CD4-positive, alpha-beta T cell (primary cell): ENCODE results near the gene ABHD16A. TPM values are rescaled to one million over a fixed set of nuclear protein-coding genes. Genes with fewer than 3 reads are reported as not detected.

Source experiments
- ATAC-seq: fragments of 200-7000 bp; cut with Tn5 transposase; one replicate; pipeline ENCODE4 v1.10.0; 2022; ENCODE audit warnings: mild to moderate bottlenecking; ENCODE audit not compliant: poor library complexity
- CTCF ChIA-PET: fragments of 350-600 bp; sonication (Branson Sonifier 250); formaldehyde crosslinking; loops from one replicate; lab custom pipeline; 2021; ENCODE audit warnings: antibody characterized with exemption, inconsistent platforms; lab: Charles Lee
- POLR2A ChIA-PET: fragments of 350-600 bp; sonication (Branson Sonifier 250); formaldehyde crosslinking; loops from one replicate; lab custom pipeline; 2021; ENCODE audit warnings: antibody characterized with exemption, inconsistent platforms; lab: Charles Lee
- DNase-seq, 14 experiments: peaks; one replicate each; pipeline ENCODE4 v3.0.0-alpha.2; 2013 to 2020; ENCODE audit warnings: mixed read lengths in 2 of 14
- H3K27ac ChIP-seq, 2 donors: one replicate each; pipeline versions ENCODE4 v1.5.1 to v1.7.0; 2013; ENCODE audit warnings: low read length in 2 of 2, low read depth in 1 of 2, mild to moderate bottlenecking in 1 of 2
- H3K27me3 ChIP-seq, 2 experiments: 1 replicate in 1 of 2; 2 replicates in 1 of 2; pipeline versions ENCODE4 v1.6.1 to v1.7.0; 2013; ENCODE audit warnings: low read length in 2 of 2, control low read depth in 1 of 2, mild to moderate bottlenecking in 1 of 2, moderate library complexity in 1 of 2; ENCODE audit not compliant: insufficient read depth in 2 of 2, control insufficient read depth in 1 of 2
- H3K36me3 ChIP-seq: one replicate; pipeline ENCODE4 v1.6.1; 2013; ENCODE audit warnings: low read length, control low read depth; ENCODE audit not compliant: insufficient read depth
- H3K4me1 ChIP-seq: one replicate; pipeline ENCODE4 v1.6.1; 2013; ENCODE audit warnings: low read length, control low read depth; ENCODE audit not compliant: insufficient read depth
- H3K4me3 ChIP-seq: one replicate; pipeline ENCODE4 v1.5.1; 2013; ENCODE audit warnings: mild to moderate bottlenecking, low read length, moderate library complexity
- H3K9me3 ChIP-seq, 2 experiments: 1 replicate in 1 of 2; 2 replicates in 1 of 2; pipeline versions ENCODE4 v1.6.1 to v1.7.0; 2013; ENCODE audit warnings: low read length in 2 of 2, mild to moderate bottlenecking in 2 of 2, control low read depth in 1 of 2, moderate library complexity in 1 of 2; ENCODE audit not compliant: control insufficient read depth in 1 of 2, insufficient read depth in 1 of 2
- H3K27ac Mint-ChIP-seq: one replicate; pipeline ENCODE4 v1.8.0; 2020; ENCODE audit warnings: mixed read lengths
- H3K27me3 Mint-ChIP-seq: one replicate; pipeline ENCODE4 v1.8.0; 2021; ENCODE audit warnings: mixed read lengths
- H3K36me3 Mint-ChIP-seq: one replicate; pipeline ENCODE4 v1.8.0; 2021; ENCODE audit warnings: low read depth, mixed read lengths
- H3K4me1 Mint-ChIP-seq: one replicate; pipeline ENCODE4 v1.8.0; 2021; ENCODE audit warnings: low read depth, mixed read lengths
- H3K4me3 Mint-ChIP-seq: one replicate; pipeline ENCODE4 v1.8.0; 2020; ENCODE audit warnings: mild to moderate bottlenecking, mixed read lengths
- H3K9me3 Mint-ChIP-seq: one replicate; pipeline ENCODE4 v1.8.0; 2020; ENCODE audit warnings: mixed read lengths
- intact Hi-C, 2 experiments: fragments of 100-400 bp; cut with DNase I in 1 of 2; cut with micrococcal nuclease in 1 of 2; formaldehyde crosslinking; loops; one replicate each; pipeline versions ENCODE4 v1.15.1 to v1.9.0; 2023 to 2025; cut with DNase I, micrococcal nuclease
- total RNA-seq, 174 experiments: library from RNA in 2 of 174; stranded (reverse) in 2 of 174; gene quantifications; one replicate each; pipeline ENCODE4 v1.2.3 and lab custom pipeline; 2021 to 2026
- TF ChIP-seq, protein P1 (sequence below): fragments of 200-600 bp; IDR thresholded peaks from one replicate; pipeline ENCODE4 v1.8.0; 2022; ENCODE audit warnings: antibody characterized with exemption, mild to moderate bottlenecking

The ABHD16A gene
- total RNA-seq, 2 experiments from 2014 or later = 52.3 to 59.3 TPM

DNA sequence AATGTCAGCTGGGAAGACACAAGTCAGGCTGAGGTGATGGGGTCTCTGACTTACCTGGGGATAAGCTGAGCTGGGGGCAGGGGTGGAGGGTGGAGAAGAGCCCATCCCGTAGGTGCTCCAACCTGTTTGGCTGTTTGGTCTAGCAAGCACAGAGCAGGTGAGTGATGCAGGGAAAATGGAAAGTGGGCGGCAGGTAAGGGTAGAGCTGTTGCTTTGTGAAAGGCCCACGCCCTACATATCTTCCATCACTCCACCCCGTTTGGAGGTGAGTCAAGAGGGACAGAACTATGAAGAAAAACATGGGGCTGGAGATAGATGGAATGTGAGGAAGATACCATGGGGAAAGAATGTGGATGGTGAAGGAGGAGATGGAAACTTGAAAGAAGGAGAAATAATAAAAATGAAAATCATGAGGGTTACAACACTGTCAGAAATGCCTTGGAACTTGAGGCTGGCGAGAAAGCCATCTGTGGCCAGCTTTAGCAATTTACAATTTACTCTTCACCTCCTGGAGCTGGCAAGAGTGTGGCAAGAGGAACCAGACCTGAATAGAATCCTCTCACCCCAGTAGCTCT, 17.2 kb upstream of the ABHD16A start:
- no peak for DNase-seq
- H3K9me3 Mint-ChIP-seq = no peaks in the 10 kb centered on the region
- ATAC-seq = no peak
- Histone ChIP-seq H3K9me3 (no peaks in the 10 kb centered on the region), H3K27ac (no peak overlapping the region), H3K4me3 (no peak overlapping the region), H3K4me1 (peaks cover 6% of the 10 kb centered on the region), H3K27me3 (no peaks in the 10 kb centered on the region), H3K36me3 (no peaks in the 10 kb centered on the region)
- H3K36me3 Mint-ChIP-seq = no peaks in the 10 kb centered on the region
- ChIA-PET CTCF (interaction anchor here (0.6 kb wide), 1 partner anchor 602 kb away, joined by 3 read pairs; no protein-coding TSS in a partner anchor), POLR2A (no interaction called here)
- TF ChIP-seq, protein P1, sequence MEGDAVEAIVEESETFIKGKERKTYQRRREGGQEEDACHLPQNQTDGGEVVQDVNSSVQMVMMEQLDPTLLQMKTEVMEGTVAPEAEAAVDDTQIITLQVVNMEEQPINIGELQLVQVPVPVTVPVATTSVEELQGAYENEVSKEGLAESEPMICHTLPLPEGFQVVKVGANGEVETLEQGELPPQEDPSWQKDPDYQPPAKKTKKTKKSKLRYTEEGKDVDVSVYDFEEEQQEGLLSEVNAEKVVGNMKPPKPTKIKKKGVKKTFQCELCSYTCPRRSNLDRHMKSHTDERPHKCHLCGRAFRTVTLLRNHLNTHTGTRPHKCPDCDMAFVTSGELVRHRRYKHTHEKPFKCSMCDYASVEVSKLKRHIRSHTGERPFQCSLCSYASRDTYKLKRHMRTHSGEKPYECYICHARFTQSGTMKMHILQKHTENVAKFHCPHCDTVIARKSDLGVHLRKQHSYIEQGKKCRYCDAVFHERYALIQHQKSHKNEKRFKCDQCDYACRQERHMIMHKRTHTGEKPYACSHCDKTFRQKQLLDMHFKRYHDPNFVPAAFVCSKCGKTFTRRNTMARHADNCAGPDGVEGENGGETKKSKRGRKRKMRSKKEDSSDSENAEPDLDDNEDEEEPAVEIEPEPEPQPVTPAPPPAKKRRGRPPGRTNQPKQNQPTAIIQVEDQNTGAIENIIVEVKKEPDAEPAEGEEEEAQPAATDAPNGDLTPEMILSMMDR = no peak
- H3K4me1 Mint-ChIP-seq = no peaks in the 10 kb centered on the region
- no peak overlapping the region for H3K4me3 Mint-ChIP-seq
- H3K27ac Mint-ChIP-seq = no peak overlapping the region
- no peaks in the 10 kb centered on the region for H3K27me3 Mint-ChIP-seq
- intact Hi-C loops = no loop called here

DNA sequence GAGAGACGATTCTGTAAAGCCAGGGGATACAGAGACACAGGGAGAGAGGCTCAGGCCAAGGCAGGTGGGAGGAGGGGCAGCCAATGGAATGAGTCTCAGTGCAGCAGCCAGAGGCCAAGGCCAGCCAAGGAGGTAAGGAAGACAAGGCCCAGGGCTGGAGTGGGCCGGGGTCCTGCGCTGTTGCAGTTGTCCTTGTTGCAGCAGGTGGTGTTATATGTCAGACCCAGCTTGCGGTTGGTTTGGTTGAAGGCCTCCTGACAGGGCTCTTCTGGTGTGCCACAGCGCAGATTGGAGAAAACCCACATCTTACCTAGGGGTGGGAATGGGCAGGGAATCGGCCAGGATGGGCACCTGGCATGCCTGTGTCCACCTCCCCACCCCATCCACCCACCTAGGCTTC, 15.9 kb upstream of the ABHD16A start:
- ChIA-PET POLR2A (no interaction called here), CTCF (no interaction called here)
- H3K27ac Mint-ChIP-seq = no peak overlapping the region
- intact Hi-C loops = no loop called here
- Histone ChIP-seq H3K9me3 (no peaks in the 10 kb centered on the region), H3K36me3 (no peaks in the 10 kb centered on the region), H3K27ac (no peak overlapping the region), H3K4me3 (no peak overlapping the region), H3K27me3 (no peaks in the 10 kb centered on the region), H3K4me1 (peaks cover 6% of the 10 kb centered on the region)
- no peak for ATAC-seq
- no peaks in the 10 kb centered on the region for H3K27me3 Mint-ChIP-seq
- H3K4me3 Mint-ChIP-seq = no peak overlapping the region
- no peak for DNase-seq
- no peaks in the 10 kb centered on the region for H3K36me3 Mint-ChIP-seq
- H3K4me1 Mint-ChIP-seq = peaks cover 3% of the 10 kb centered on the region
- TF ChIP-seq, protein P1 = no peak
- no peaks in the 10 kb centered on the region for H3K9me3 Mint-ChIP-seq

DNA sequence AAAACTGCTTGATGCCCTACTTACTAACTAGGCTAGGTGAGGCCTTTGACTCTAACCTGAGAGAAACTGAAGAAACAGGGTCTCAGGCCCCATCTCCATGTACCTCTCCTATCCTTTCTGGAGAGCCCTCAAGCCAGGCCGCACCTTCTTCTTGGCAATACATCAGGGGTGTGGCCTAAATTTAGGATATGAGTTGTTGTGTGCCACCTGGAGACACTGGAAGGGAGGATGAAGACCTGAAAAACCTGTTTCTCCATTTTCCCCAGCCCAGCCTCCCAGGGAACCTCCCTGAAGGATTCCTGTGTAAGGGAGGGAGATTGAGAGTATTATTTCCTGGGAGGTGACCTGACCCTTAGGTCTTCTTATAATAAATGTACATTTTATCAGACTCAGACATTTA, 15.1 kb upstream of the ABHD16A start:
- H3K36me3 ChIP-seq = no peaks in the 10 kb centered on the region
- Mint-ChIP-seq H3K36me3 (no peaks in the 10 kb centered on the region), H3K4me1 (peaks cover 6% of the 10 kb centered on the region), H3K27ac (no peak overlapping the region), H3K4me3 (no peak overlapping the region), H3K9me3 (no peaks in the 10 kb centered on the region), H3K27me3 (no peaks in the 10 kb centered on the region)
- ChIA-PET POLR2A (no interaction called here), CTCF (no interaction called here)
- no peaks in the 10 kb centered on the region for H3K9me3 ChIP-seq
- TF ChIP-seq, protein P1 = no peak
- H3K27me3 ChIP-seq = no peaks in the 10 kb centered on the region
- intact Hi-C loops = no loop called here
- DNase-seq (no peak), ATAC-seq (no peak)
- H3K4me1 ChIP-seq = peaks cover 5% of the 10 kb centered on the region
- H3K4me3 ChIP-seq = no peak overlapping the region
- no peak overlapping the region for H3K27ac ChIP-seq
